Stimulated activated memory B cell treated with anti-CD40 and anti-IgM and Interleukin-4, amounts not matched to agents 10 μg/mL and 1 μg/mL and 100 μg/mL, for 72 hours (primary cell): Measurements from ENCODE around the gene STAT1.

ENCODE experiments used
- ATAC-seq: fragments of 150-1000 bp; cut with Tn5 transposase; 2 replicates; pipeline ENCODE4 v1.10.0; 2021
- H3K27ac Mint-ChIP-seq: one replicate; pipeline ENCODE4 v1.8.0; 2022; ENCODE audit warnings: mild to moderate bottlenecking, mixed read lengths
- H3K27me3 Mint-ChIP-seq: one replicate; pipeline ENCODE4 v1.8.0; 2022; ENCODE audit warnings: mixed read lengths
- H3K36me3 Mint-ChIP-seq: one replicate; pipeline ENCODE4 v1.8.0; 2022; ENCODE audit warnings: mixed read lengths
- H3K4me1 Mint-ChIP-seq: one replicate; pipeline ENCODE4 v1.8.0; 2022; ENCODE audit warnings: mixed read lengths
- H3K4me3 Mint-ChIP-seq: one replicate; pipeline ENCODE4 v1.8.0; 2022; ENCODE audit warnings: mild to moderate bottlenecking, moderate library complexity, mixed read lengths
- H3K9me3 Mint-ChIP-seq: one replicate; pipeline ENCODE4 v1.8.0; 2022; ENCODE audit warnings: mixed read lengths

STAT1 gene

GRCh38 chr2:191013932-191014652 is at the start of gene STAT1:
Gene STAT1, minus strand, starts transcription at chr2:191014171. Its CDS starts 4,168 bp downstream, at chr2:191010003.
- peak; percentile 95 for ATAC-seq
- H3K4me1 Mint-ChIP-seq: peaks cover 12% of the 10 kb centered on the region
- H3K27ac Mint-ChIP-seq: no peak within 1 kb of the TSS
- no peak within 1 kb of the TSS for H3K4me3 Mint-ChIP-seq
- H3K9me3 Mint-ChIP-seq: no peaks in the 10 kb centered on the region
- H3K27me3 Mint-ChIP-seq: no peaks in the 10 kb centered on the region
- H3K36me3 Mint-ChIP-seq: peaks cover 11% of the 10 kb centered on the region

GRCh38 chr2:191063584-191063983 is 49.6 kb upstream of the STAT1 start:
- H3K4me3 Mint-ChIP-seq: no peak overlapping the region

GRCh38 chr2:191061381-191061980 is 47.5 kb upstream of the STAT1 start:
- H3K27ac Mint-ChIP-seq: no peak overlapping the region
- ATAC-seq: no peak
- peaks cover 5% of the 10 kb centered on the region for H3K4me1 Mint-ChIP-seq
- H3K36me3 Mint-ChIP-seq: peaks cover 47% of the 10 kb centered on the region
- no peaks in the 10 kb centered on the region for H3K9me3 Mint-ChIP-seq
- peaks cover 5% of the 10 kb centered on the region for H3K27me3 Mint-ChIP-seq
- H3K4me3 Mint-ChIP-seq: no peak overlapping the region

More at GRCh38 chr2:191063584-191063983, 49.6 kb upstream of the STAT1 start:
- peaks cover 5% of the 10 kb centered on the region for H3K4me1 Mint-ChIP-seq
- ATAC-seq: no peak
- peaks cover 56% of the 10 kb centered on the region for H3K36me3 Mint-ChIP-seq
- no peaks in the 10 kb centered on the region for H3K9me3 Mint-ChIP-seq
- peaks cover 5% of the 10 kb centered on the region for H3K27me3 Mint-ChIP-seq
- H3K27ac Mint-ChIP-seq: no peak overlapping the region

DNA sequence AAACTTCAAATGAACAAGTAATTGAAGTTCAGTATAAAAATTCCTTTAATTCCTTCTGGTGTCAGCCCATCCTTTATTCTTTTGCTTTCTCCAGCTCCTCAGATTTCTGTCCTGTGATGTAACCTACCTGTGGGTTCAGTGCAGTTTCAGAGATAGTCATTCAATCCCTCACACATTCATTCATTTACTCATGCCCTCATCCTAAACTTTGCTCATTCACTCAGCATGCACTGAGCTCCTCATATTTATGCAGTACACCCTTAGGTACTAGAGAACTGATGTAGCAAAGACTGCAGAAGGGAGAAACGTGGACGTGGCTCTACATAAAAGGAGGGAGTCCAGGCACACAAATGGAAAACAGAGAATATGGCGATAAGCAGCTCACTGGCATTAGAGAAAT is 45.3 kb upstream of the STAT1 start:
- H3K27me3 Mint-ChIP-seq: peaks cover 5% of the 10 kb centered on the region
- H3K9me3 Mint-ChIP-seq: no peaks in the 10 kb centered on the region
- peaks cover 42% of the 10 kb centered on the region for H3K36me3 Mint-ChIP-seq
- no peak overlapping the region for H3K4me3 Mint-ChIP-seq
- ATAC-seq: no peak
- no peaks in the 10 kb centered on the region for H3K4me1 Mint-ChIP-seq
- no peak overlapping the region for H3K27ac Mint-ChIP-seq

GRCh38 chr2:191056228-191056627 is 42.3 kb upstream of the STAT1 start:
- H3K27ac Mint-ChIP-seq: no peak overlapping the region
- no peaks in the 10 kb centered on the region for H3K9me3 Mint-ChIP-seq
- no peaks in the 10 kb centered on the region for H3K4me1 Mint-ChIP-seq
- no peaks in the 10 kb centered on the region for H3K27me3 Mint-ChIP-seq
- ATAC-seq: no peak
- H3K4me3 Mint-ChIP-seq: no peak overlapping the region
- H3K36me3 Mint-ChIP-seq: peaks cover 14% of the 10 kb centered on the region

DNA sequence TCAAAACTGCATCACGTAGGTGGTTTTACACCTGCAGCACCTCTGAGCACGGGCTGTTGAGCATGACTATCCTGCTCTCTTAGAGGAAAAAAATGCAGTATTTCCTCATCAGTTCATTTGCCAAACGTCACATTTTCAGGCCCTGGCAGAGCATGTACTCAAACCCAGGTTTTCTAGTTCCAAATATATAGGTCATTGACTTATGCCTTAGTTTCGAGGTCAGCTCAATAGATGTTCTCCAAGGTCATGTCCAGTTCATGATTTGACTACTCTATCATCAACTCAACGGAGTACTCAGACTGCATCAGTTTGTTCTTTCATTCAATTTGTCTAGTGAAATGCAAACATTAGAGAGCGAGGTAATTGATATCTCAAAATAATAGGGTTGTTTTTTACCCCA is 39.3 kb upstream of the STAT1 start:
- ATAC-seq: no peak
- H3K27ac Mint-ChIP-seq: no peak overlapping the region
- no peaks in the 10 kb centered on the region for H3K9me3 Mint-ChIP-seq
- no peak overlapping the region for H3K4me3 Mint-ChIP-seq
- no peaks in the 10 kb centered on the region for H3K4me1 Mint-ChIP-seq
- no peaks in the 10 kb centered on the region for H3K27me3 Mint-ChIP-seq
- no peaks in the 10 kb centered on the region for H3K36me3 Mint-ChIP-seq

DNA sequence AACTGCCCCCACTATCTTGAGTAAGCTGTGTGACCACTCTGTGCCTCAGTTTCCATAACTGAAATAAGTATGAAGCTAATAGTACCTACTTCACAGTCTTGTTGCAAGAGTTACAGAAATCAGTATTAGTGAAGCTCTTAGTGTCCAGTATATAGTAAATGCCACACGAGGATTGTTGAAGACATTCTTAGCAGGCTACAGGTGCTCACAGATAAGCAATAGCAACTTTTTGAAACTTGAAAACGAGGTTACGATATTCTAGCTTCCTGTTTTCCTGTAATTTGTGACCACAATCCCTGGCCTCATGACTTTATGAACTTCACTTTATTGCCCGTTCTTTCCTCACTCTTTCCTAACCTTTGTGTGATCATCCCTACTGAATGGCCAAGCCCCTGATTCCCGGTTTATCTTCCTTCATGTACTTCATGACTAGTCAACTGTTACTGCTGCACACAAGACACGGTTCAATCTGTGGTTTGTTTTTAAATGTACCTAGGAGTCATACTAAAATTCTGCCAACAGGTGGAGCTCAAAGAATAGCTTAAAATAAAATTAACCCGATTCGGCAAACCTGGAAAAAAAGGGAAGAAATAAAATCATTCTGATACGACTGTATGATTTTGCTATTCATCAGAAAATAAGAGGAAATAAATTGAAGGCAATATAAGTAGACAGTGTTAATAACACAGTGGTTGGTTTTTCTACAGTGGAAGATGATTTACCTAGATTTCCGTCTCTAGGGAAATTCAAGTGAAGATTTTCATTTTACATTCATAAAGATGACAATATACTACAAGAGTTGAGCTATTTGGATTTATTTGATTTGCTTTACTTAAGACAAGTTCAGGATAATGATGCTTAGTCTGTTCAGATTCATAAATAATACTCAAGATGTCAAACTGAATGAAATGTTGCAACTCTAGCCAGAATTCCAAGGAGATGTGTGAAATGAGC is 38.1 kb upstream of the STAT1 start:
- Mint-ChIP-seq H3K36me3 (no peaks in the 10 kb centered on the region), H3K27me3 (peaks cover 3% of the 10 kb centered on the region), H3K27ac (no peak overlapping the region), H3K4me1 (no peaks in the 10 kb centered on the region), H3K4me3 (no peak overlapping the region), H3K9me3 (no peaks in the 10 kb centered on the region)
- no peak for ATAC-seq

GRCh38 chr2:191051177-191051576 is 37.2 kb upstream of the STAT1 start:
- ATAC-seq: no peak
- H3K36me3 Mint-ChIP-seq: no peaks in the 10 kb centered on the region
- H3K4me3 Mint-ChIP-seq: no peak overlapping the region
- no peaks in the 10 kb centered on the region for H3K4me1 Mint-ChIP-seq
- H3K27me3 Mint-ChIP-seq: peaks cover 8% of the 10 kb centered on the region
- no peaks in the 10 kb centered on the region for H3K9me3 Mint-ChIP-seq
- H3K27ac Mint-ChIP-seq: no peak overlapping the region

DNA sequence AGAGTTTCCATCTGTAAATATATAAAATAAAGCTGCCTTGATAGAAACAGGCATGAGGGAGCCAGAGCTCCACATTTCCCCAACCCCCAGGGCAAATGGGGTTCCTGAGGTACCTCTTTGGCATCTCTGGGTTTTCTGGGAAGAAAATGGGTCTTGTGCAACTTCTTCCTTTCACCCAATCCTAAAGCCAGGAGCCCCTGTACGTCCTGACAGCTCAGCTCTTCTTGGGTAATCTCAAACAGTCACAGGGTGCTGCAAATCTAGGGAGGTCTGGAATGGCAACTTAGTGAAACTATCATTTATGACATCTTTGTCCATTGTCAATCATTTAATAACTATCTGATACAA is 36.6 kb upstream of the STAT1 start:
- Mint-ChIP-seq H3K27ac (no peak overlapping the region), H3K4me3 (no peak overlapping the region), H3K4me1 (no peaks in the 10 kb centered on the region), H3K36me3 (no peaks in the 10 kb centered on the region), H3K27me3 (peaks cover 8% of the 10 kb centered on the region), H3K9me3 (no peaks in the 10 kb centered on the region)
- ATAC-seq: no peak

DNA sequence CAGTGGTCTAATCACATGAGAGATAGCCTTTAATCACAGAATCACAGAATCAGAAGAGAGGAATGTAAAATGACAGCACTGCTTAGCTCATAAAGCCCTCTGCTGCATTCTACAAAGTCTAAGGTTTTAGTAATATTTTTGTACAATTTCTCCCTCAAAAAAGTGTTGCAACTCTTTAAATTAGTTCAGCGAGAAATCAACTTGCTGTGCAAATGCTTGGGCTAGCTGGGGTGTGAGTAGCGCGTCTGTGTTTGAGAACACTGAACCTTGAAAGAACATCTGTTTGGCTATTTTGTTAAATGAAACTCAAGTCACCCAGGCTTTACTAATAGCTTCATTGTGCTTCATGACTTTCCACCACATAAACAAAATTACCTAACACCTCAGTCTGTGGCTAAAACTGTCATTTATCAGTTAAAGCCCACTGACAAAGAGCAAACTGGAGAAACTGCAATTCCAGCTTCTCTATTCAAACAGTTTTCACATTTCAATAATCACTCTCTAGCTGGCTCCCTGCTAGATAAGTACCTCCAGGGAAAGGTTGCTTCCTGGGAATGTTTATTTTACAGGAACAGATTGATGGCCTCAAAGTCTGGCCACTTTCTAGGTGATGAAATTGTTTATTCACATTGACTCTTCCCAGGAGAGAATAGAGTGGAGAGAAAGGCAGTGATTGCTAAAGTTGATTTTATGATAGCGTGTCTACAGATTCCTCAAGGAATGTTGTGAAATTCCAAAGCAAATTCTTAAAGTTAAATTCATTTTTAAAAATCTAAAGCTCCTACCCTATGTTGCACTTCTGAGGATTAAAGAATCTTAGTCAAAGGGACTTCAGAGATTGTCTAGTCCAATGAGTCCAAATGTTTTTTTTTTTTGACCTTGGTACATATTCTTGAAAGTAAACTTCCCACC is 36.0 kb upstream of the STAT1 start:
- Mint-ChIP-seq H3K4me1 (no peaks in the 10 kb centered on the region), H3K36me3 (no peaks in the 10 kb centered on the region), H3K4me3 (no peak overlapping the region), H3K9me3 (no peaks in the 10 kb centered on the region), H3K27ac (no peak overlapping the region), H3K27me3 (peaks cover 8% of the 10 kb centered on the region)
- no peak for ATAC-seq

DNA sequence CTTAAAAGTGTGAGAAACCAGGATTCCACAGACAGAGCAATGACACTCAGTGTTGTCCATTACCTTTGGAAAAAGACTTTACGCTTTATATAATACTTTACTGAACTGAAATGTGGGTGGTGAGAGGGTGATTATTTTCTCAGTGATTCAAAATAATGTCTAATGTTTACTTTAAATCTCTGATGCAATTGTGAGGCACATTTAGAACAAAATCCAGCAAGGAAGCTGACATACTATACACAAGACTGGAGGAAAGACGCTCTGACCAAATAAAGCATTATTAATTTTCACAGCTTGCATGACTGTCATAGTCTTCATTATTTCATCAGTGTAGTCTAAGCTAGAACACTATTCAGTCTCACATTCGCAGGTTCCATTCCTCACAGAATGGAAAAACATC is 34.1 kb upstream of the STAT1 start:
- H3K9me3 Mint-ChIP-seq: no peaks in the 10 kb centered on the region
- H3K36me3 Mint-ChIP-seq: peaks cover 7% of the 10 kb centered on the region
- ATAC-seq: no peak
- no peaks in the 10 kb centered on the region for H3K4me1 Mint-ChIP-seq
- no peak overlapping the region for H3K4me3 Mint-ChIP-seq
- no peak overlapping the region for H3K27ac Mint-ChIP-seq
- peaks cover 18% of the 10 kb centered on the region for H3K27me3 Mint-ChIP-seq

DNA sequence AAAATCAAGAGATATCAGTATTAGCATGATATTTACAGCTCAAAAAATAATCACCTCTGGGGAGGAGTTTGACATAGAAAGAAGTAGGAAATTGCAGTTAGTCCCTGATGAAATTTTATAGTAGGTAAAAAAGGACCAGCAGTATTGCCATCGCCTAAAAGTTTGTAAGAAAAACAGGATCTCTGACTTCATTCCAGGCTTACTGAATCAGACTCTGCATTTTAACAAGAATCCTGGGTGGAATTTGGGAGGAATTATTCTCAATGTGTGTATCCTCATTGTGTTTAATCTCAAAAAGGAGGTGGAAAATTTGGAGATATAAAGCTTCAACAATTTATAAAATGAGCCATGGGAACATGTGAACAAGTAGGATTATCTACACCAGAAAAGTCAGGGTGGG is 31.2 kb upstream of the STAT1 start:
- no peaks in the 10 kb centered on the region for H3K9me3 Mint-ChIP-seq
- H3K4me3 Mint-ChIP-seq: no peak overlapping the region
- no peaks in the 10 kb centered on the region for H3K4me1 Mint-ChIP-seq
- ATAC-seq: no peak
- H3K27ac Mint-ChIP-seq: no peak overlapping the region
- peaks cover 26% of the 10 kb centered on the region for H3K27me3 Mint-ChIP-seq
- H3K36me3 Mint-ChIP-seq: peaks cover 14% of the 10 kb centered on the region

- Mint-ChIP-seq H3K4me1 (peaks cover 4% of the 10 kb centered on the region), H3K27ac (no peak overlapping the region), H3K36me3 (peaks cover 14% of the 10 kb centered on the region), H3K9me3 (no peaks in the 10 kb centered on the region), H3K4me3 (no peak overlapping the region), H3K27me3 (peaks cover 26% of the 10 kb centered on the region)
- no peak for ATAC-seq
Observed at GRCh38 chr2:191043438-191043837, 29.5 kb upstream of the STAT1 start.

GRCh38 chr2:191041418-191042161 is 27.6 kb upstream of the STAT1 start:
- no peak for ATAC-seq
- Mint-ChIP-seq H3K27ac (no peak overlapping the region), H3K9me3 (no peaks in the 10 kb centered on the region), H3K4me1 (peaks cover 5% of the 10 kb centered on the region), H3K36me3 (peaks cover 25% of the 10 kb centered on the region), H3K4me3 (no peak overlapping the region), H3K27me3 (peaks cover 18% of the 10 kb centered on the region)
